KMS-11 (cell line): ENCODE results near the gene ZNF536.

ENCODE experiments used
- H2AFZ ChIP-seq: fragments of 200-600 bp; sonication (generic); 2 replicates; pipeline ENCODE4 v1.6.1; 2016; ENCODE audit warnings: antibody characterized with exemption, mixed run types, low read depth
- H3K27ac ChIP-seq: fragments of 200-600 bp; sonication (generic); 2 replicates; pipeline ENCODE4 v1.6.1; 2016; ENCODE audit warnings: mild to moderate bottlenecking, mixed run types
- H3K27me3 ChIP-seq: fragments of 200-600 bp; sonication (generic); 2 replicates; pipeline ENCODE4 v1.6.1; 2017; ENCODE audit warnings: mild to moderate bottlenecking, low read depth, mixed run types, moderate library complexity; ENCODE audit not compliant: insufficient read depth
- H3K36me3 ChIP-seq: fragments of 200-600 bp; sonication (generic); 2 replicates; pipeline ENCODE4 v1.6.1; 2017; ENCODE audit warnings: mild to moderate bottlenecking, mixed run types; ENCODE audit not compliant: insufficient read depth
- H3K4me1 ChIP-seq: fragments of 200-600 bp; sonication (generic); 2 replicates; pipeline ENCODE4 v1.6.1; 2016; ENCODE audit warnings: mild to moderate bottlenecking, low read depth, mixed run types; ENCODE audit not compliant: poor library complexity, severe bottlenecking
- H3K4me2 ChIP-seq: fragments of 200-600 bp; sonication (generic); 2 replicates; pipeline ENCODE4 v1.7.0; 2016; ENCODE audit warnings: mild to moderate bottlenecking, mixed run types
- H3K4me3 ChIP-seq: fragments of 200-600 bp; sonication (generic); IDR thresholded peaks from 2 replicates; pipeline ENCODE4 v1.6.1; 2017; ENCODE audit warnings: low read depth, low read length, mixed read lengths; ENCODE audit not compliant: insufficient read depth
- H3K79me2 ChIP-seq: fragments of 200-600 bp; sonication (generic); 2 replicates; pipeline ENCODE4 v1.6.1; 2016; ENCODE audit warnings: low read depth, mixed run types; ENCODE audit not compliant: insufficient read depth
- H3K9ac ChIP-seq: fragments of 200-600 bp; sonication (generic); 2 replicates; pipeline ENCODE4 v1.6.1; 2016; ENCODE audit warnings: mild to moderate bottlenecking, mixed run types
- H4K20me1 ChIP-seq: fragments of 200-600 bp; sonication (generic); 2 replicates; pipeline ENCODE4 v1.6.1; 2016; ENCODE audit warnings: mild to moderate bottlenecking, mixed run types; ENCODE audit not compliant: insufficient read depth
- TF ChIP-seq, protein P1 (sequence below): fragments of 200-600 bp; sonication (generic); conservative IDR thresholded peaks from 2 replicates; pipeline ENCODE4 v1.6.1; 2017; ENCODE audit warnings: low read depth, mild to moderate bottlenecking, antibody characterized with exemption, low read length, moderate library complexity, mixed read lengths

ZNF536 gene

DNA sequence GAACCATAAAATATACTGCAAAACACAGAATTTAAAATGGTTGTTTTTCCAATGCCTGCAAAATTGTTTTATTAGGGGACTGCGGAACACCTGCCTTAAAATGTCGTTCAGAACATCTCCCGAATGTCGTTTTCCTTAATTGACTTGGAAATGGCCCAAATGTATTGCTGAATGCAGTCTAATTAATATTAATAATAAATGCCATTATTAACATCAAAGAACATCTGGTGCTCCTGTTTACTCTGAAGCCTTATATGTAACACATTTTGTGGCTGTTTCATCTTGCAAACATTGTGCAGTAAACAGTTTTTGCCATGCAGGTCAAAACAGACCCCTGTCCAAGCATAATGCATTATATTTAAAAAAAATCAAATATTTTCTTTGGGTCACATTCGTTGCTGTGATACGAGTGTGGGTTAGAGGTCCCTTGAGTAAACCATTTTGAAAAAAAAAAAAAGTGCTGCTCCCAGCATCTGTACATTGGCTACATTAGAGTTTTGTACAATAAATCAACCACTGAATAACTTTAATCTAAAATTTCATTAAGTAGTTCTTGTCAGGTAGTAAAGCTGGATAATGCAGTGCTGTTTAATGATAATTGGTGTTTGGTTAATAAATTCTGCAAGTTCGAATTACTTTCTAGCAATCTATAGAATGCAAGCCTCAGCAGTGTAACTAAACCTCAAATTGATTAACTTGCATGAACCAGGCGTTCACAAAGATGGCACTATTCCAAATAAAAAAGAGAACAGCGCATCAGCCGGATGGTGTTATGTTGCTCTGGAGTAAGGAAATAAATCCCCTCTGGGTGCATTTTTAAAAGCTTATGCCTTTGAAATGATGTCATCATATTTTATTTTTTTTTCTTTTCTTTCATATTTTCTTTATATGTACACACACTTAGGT lies 140.2 kb downstream of the ZNF536 start:
- Histone ChIP-seq H3K4me1 (no peaks in the 10 kb centered on the region), H3K27ac (no peak overlapping the region)

DNA sequence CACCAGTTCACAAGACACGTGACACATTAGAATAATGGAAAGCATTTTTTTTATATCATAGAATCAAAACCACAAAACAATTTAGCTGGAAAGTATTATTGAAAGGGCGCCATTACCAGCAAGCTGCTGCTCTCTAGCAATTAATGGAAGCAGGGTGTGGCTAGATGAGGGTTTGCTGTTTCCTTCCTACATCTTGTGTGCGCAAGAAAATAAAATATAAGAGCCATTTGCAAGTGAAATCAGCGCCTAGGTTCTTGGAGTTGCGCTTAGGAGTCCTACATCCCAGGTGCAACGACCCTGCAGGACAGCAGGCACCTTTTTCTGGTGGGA lies 140.9 kb downstream of the ZNF536 start:
- no peaks in the 10 kb centered on the region for H3K4me1 ChIP-seq
- H3K36me3 ChIP-seq: no peaks in the 10 kb centered on the region
- no peaks in the 10 kb centered on the region for H3K79me2 ChIP-seq
- no peak overlapping the region for H3K4me3 ChIP-seq
- H3K27ac ChIP-seq: no peak overlapping the region
- H4K20me1 ChIP-seq: no peaks in the 10 kb centered on the region
- no peak overlapping the region for H3K4me2 ChIP-seq
- no peak overlapping the region for H3K9ac ChIP-seq
- H3K27me3 ChIP-seq: no peaks in the 10 kb centered on the region
- H2AFZ ChIP-seq: no peak overlapping the region
- TF ChIP-seq, protein P1, sequence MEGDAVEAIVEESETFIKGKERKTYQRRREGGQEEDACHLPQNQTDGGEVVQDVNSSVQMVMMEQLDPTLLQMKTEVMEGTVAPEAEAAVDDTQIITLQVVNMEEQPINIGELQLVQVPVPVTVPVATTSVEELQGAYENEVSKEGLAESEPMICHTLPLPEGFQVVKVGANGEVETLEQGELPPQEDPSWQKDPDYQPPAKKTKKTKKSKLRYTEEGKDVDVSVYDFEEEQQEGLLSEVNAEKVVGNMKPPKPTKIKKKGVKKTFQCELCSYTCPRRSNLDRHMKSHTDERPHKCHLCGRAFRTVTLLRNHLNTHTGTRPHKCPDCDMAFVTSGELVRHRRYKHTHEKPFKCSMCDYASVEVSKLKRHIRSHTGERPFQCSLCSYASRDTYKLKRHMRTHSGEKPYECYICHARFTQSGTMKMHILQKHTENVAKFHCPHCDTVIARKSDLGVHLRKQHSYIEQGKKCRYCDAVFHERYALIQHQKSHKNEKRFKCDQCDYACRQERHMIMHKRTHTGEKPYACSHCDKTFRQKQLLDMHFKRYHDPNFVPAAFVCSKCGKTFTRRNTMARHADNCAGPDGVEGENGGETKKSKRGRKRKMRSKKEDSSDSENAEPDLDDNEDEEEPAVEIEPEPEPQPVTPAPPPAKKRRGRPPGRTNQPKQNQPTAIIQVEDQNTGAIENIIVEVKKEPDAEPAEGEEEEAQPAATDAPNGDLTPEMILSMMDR: no peak

More for the DNA sequence above, 140.2 kb downstream of the ZNF536 start:
- Histone ChIP-seq H3K27me3 (no peaks in the 10 kb centered on the region), H3K79me2 (no peaks in the 10 kb centered on the region), H3K36me3 (no peaks in the 10 kb centered on the region), H3K4me2 (no peak overlapping the region), H3K9ac (no peak overlapping the region), H3K4me3 (no peak overlapping the region), H2AFZ (no peak overlapping the region), H4K20me1 (no peaks in the 10 kb centered on the region)
- TF ChIP-seq, protein P1: no peak

DNA sequence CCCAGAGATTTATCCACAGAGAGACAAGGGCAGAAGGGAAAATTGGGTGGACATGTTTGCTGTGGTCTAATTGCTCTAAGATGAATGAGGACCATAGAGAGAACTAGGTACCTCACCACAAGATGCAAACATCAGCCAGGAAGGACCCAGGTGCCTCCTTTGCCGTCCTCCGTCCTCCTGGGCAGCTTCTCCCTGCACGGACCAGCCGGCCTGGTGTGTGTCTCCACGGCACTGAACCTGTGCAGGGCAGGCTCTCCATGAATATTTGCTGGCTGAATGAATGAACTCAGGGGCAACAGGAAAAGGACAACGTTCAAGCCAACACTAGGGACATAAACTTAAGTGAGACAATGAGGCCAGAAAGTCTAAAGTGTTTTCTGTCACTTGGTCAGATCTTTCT lies 143.9 kb downstream of the ZNF536 start:
- Histone ChIP-seq H3K4me2 (no peak overlapping the region), H3K27ac (no peak overlapping the region), H3K9ac (no peak overlapping the region), H3K27me3 (no peaks in the 10 kb centered on the region), H3K4me3 (no peak overlapping the region), H3K4me1 (no peaks in the 10 kb centered on the region), H3K79me2 (no peaks in the 10 kb centered on the region), H3K36me3 (no peaks in the 10 kb centered on the region), H2AFZ (no peak overlapping the region; the same call in 1 of the 2 replicates), H4K20me1 (no peaks in the 10 kb centered on the region)
- TF ChIP-seq, protein P1: no peak

DNA sequence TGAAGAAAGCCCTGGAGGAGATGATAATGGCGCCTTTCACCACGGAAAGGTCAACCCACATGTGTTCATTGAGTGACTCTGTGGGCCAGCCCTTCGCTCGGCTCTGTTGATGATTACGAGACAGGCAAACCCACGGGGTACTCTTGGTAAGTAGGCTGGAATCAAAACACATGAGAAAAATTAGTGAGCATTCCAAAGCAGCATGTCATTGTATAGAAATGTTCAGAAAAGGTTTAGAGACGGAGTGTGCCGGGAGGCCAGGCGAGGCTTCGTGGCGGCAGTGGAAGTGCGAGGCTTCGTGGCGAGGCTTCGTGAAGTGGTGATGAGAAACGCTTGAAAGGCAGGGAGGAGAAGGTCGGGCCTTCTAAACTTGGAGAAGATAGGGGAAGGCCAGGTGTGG lies 144.3 kb downstream of the ZNF536 start:
- Histone ChIP-seq H3K4me2 (no peak overlapping the region), H3K27me3 (no peaks in the 10 kb centered on the region), H3K79me2 (no peaks in the 10 kb centered on the region), H4K20me1 (no peaks in the 10 kb centered on the region), H3K27ac (no peak overlapping the region), H3K4me3 (no peak overlapping the region), H3K36me3 (no peaks in the 10 kb centered on the region), H2AFZ (no peak overlapping the region; the same call in 1 of the 2 replicates), H3K9ac (no peak overlapping the region), H3K4me1 (no peaks in the 10 kb centered on the region)
- TF ChIP-seq, protein P1: no peak
